H1 (cell line): ENCODE results near the gene DENND1A. TPM values are rescaled to one million over a fixed set of nuclear protein-coding genes. Genes with fewer than 3 reads are reported as not detected.

Source experiments
- BRCA1 ChIP-seq: IDR thresholded peaks from 2 replicates; pipeline ENCODE4 v1.6.1; 2012; ENCODE audit warnings: low read depth, low read length, improper control_type of control experiment
- CHD7 ChIP-seq: fragments of 300-600 bp; sonication (generic); IDR thresholded peaks from 2 replicates; pipeline ENCODE4 v1.7.1; 2012; ENCODE audit warnings: low read length, moderate library complexity, mild to moderate bottlenecking, inconsistent platforms; ENCODE audit not compliant: insufficient replicate concordance
- EZH2 ChIP-seq: fragments of 200-600 bp; sonication (generic); IDR thresholded peaks from 2 replicates; pipeline ENCODE4 v1.7.1; 2012; ENCODE audit warnings: low read depth, mild to moderate bottlenecking, moderate library complexity, low read length, inconsistent platforms; ENCODE audit not compliant: severe bottlenecking
- NRF1 ChIP-seq: IDR thresholded peaks from 2 replicates; pipeline ENCODE4 v1.6.1; 2011; ENCODE audit warnings: mild to moderate bottlenecking, low read depth, low read length, improper control_type of control experiment
- SIX5 ChIP-seq: IDR thresholded peaks from 2 replicates; pipeline ENCODE4 v1.6.1; 2011; ENCODE audit warnings: mild to moderate bottlenecking, low read depth, low read length
- TAF7 ChIP-seq: optimal IDR thresholded peaks from 2 replicates; pipeline ENCODE3; 2011; ENCODE audit warnings: low read depth, mild to moderate bottlenecking, inconsistent platforms, low read length, moderate library complexity, borderline replicate concordance
- TBP ChIP-seq: IDR thresholded peaks from 2 replicates; pipeline ENCODE4 v1.6.1; 2011; ENCODE audit warnings: low read depth, low read length, improper control_type of control experiment
- YY1 ChIP-seq: IDR thresholded peaks from 2 replicates; pipeline ENCODE4 v1.6.1; 2011; ENCODE audit warnings: low read depth, mild to moderate bottlenecking, low read length
- ZNF274 ChIP-seq: IDR thresholded peaks from 2 replicates; pipeline ENCODE4 v1.7.0; 2012; ENCODE audit warnings: low read length, borderline replicate concordance; ENCODE audit errors: extremely low read depth
- polyA plus RNA-seq, 7 experiments: library from polyadenylated mRNA; depleted of rRNA in 3 of 7; stranded (reverse) in 5 of 7; unstranded in 2 of 7; fragments of >200 nt in 5 of 7; fragments of 200-250 nt in 2 of 7; gene quantifications; 1 replicate in 5 of 7; 2 replicates in 1 of 7; 4 replicates in 1 of 7; pipeline versions ENCODE4 v1.2.1 to v1.2.3, GENCODE V29; 2011 to 2013; ENCODE audit warnings: missing spikeins in 2 of 7, mixed read lengths in 2 of 7
- total RNA-seq: library from RNA; stranded (reverse); fragmentation: NEBNext Ultra II Directional; extraction: Animal tissue kit (Norgen Biotek cat#: 25700); gene quantifications from 2 replicates; pipeline ENCODE4 v1.2.1, GENCODE V29; 2021

DENND1A gene
- total and polyA plus RNA-seq, 2 of the 8 experiments (the other 6 are each of a cell fraction or from before 2014, with no cell fraction given) = 24.1 to 26.4 TPM

- TF ChIP-seq CHD7 (no peak), YY1 (no peak), EZH2 (no peak), TBP (no peak), NRF1 (no peak), SIX5 (no peak), TAF7 (no peak), BRCA1 (no peak), ZNF274 (no peak)
These were observed 598.4 kb downstream of the DENND1A start (continued) for GRCh38 chr9:123331346-123332060.
